ENCODE results near the gene MLPH. TPM values are rescaled to one million over a fixed set of nuclear protein-coding genes. Genes with fewer than 3 reads are reported as not detected.

Gene MLPH
- total RNA-seq, 1 experiment from 2014 or later, result 159 TPM

DNA sequence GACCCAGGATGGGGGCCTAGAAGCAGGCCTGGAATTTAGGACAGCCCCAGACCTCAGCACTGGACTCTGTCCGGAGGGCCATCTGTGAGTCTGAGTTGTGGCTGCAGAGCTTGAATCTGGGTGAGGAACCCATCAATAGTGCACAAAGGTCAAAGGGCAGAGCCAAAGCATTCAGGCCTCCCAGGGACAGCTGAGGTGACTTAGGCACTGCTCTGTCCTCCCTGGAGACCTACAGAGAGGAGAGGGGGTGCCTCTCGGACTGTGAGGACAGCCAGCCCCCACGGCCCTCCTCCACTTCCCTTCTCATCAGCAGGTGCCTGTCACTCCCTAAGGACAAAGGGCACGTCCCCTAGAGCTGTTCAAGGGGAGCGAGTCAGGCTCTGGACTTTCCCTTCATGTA is 54.2 kb downstream of the MLPH start:
- no peak for DNase-seq (ENCODE audit: low read depth)

DNA sequence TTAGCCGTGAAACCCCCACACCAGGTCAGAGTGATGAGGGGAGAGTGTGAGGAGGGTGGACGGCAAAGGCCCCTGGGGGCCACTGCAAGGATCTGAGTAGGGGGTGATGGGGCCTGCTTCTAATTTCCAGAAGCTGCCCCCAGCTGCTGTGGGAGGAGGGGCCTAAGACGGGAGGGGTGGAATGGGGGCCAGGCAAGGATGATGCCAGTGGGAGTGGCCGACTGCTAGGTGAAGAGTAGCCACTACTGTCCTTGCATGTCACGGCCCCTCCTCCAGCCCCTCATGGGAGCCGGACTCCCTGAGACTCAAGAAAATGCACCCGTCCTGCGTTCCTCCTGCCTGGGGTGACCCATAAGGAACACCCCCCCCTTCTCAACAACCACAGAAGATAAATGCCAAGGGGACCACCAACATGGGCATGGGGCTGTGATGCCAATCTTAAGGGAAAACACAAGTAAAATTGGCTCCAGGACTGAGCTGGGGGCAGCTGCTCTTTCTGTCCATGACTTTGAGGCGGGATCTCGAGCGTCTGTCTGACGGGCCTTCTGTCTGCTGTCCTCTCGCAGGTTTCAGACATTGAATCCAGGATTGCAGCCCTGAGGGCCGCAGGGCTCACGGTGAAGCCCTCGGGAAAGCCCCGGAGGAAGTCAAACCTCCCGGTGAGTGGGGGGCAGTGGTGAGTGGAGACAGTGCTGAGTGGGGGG is 55.1 kb downstream of the MLPH start:
- no peak for DNase-seq (ENCODE audit: low read depth)

GRCh38 chr2:237546040-237546875 is 59.2 kb downstream of the MLPH start:
- DNase-seq (ENCODE audit: low read depth), result no peak

GRCh38 chr2:237546876-237547395 is 59.9 kb downstream of the MLPH start:
- no peak for DNase-seq (ENCODE audit: low read depth)

DNA sequence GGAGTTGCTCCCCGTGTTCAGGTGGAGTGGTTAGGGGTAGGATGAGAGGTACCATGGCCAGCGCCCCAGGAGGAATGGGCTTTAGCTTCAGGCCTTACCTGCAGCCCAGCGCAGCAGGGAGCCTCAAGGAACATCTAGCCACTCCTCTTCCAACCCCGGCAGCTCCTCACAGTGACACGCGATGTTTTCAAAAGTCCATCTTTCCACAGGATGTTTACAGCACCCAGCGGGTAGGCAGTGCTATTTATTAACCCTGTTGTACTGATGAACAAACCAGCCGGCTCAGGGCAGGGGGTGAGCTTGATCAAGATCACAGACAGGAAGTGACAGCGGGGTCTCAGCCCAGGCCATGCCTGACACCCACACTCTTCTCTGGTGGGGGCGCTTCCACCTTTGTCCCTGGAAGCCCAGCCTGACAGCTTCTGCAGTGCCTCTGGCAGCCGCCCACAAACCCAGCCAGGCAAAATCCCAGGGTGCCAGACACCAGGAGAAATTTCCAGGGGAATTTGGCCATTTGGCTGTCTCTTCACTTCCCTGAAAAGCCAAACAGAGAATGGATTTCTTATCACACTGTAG is 60.9 kb downstream of the MLPH start:
- no peak for DNase-seq (ENCODE audit: low read depth)

GRCh38 chr2:237549216-237549615 is 62.2 kb downstream of the MLPH start:
- no peak for DNase-seq (ENCODE audit: low read depth)

GRCh38 chr2:237549643-237550415 is 62.8 kb downstream of the MLPH start:
- no peak for DNase-seq (ENCODE audit: low read depth)

DNA sequence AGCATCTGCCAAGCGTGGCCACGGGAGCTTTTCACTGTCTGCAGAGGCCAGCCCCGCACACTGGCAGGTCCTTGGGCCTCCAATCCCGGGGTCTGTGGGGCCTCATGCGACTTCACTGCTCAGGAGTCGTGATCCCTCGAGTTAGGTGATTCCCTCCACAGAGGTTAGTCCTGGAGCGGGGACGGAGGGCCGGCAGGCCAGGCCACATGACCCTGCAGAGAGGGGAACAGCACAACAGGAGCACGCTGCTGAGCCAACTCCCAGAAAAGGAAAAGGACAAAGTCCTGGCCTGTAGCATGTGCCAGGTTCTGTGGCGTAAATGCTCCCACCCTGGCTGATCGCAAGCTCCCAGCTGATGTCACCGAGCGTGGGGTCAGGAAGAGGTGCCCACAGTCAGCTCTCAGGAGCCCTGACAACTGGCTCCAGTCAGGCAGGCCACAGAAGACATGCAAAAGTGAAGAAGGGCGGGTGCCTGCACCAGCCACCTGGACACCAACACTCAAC is 64.1 kb downstream of the MLPH start:
- DNase-seq (ENCODE audit: low read depth), result no peak

DNA sequence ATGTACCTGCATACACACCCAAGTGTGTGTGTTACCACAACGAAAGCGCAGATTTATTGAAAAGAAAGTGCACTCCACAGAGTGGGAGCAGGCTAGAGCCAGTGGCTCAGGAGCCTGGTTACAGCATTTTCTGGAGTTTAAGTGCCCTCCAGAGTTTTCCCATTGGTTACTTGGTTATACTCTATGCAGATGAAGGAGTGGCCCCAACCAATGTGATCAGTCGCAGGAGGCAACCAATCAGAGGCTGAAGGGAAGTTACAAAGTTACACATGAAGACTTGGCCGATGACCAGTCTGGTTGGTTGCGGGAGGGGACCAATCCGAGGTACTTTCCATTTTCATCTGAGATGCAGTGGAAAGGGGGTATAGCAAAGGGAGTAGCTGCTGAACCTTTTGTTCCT is 65.9 kb downstream of the MLPH start:
- DNase-seq (ENCODE audit: low read depth), result no peak

GRCh38 chr2:237553948-237554347 is 66.9 kb downstream of the MLPH start:
- no peak for DNase-seq (ENCODE audit: low read depth)

DNA sequence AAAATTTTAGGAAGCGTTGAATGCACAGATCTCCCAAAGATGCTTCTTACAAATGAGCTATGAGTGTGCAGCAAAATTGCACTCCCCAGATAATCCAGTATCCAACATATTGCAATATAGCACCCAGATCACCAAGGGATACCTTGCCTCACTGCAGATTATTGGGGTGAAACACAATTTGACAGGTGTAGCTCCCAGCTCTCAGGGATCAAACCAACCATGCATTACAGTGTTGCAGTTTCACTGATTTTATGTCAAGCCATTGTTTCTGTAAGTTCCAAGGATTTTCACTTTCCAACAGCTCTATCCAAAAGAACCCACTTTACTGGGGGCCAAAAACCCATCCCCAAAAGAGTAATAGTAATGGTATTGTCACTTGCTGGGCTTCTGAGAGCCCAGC is 68.5 kb downstream of the MLPH start:
- DNase-seq (ENCODE audit: low read depth), result no peak

DNA sequence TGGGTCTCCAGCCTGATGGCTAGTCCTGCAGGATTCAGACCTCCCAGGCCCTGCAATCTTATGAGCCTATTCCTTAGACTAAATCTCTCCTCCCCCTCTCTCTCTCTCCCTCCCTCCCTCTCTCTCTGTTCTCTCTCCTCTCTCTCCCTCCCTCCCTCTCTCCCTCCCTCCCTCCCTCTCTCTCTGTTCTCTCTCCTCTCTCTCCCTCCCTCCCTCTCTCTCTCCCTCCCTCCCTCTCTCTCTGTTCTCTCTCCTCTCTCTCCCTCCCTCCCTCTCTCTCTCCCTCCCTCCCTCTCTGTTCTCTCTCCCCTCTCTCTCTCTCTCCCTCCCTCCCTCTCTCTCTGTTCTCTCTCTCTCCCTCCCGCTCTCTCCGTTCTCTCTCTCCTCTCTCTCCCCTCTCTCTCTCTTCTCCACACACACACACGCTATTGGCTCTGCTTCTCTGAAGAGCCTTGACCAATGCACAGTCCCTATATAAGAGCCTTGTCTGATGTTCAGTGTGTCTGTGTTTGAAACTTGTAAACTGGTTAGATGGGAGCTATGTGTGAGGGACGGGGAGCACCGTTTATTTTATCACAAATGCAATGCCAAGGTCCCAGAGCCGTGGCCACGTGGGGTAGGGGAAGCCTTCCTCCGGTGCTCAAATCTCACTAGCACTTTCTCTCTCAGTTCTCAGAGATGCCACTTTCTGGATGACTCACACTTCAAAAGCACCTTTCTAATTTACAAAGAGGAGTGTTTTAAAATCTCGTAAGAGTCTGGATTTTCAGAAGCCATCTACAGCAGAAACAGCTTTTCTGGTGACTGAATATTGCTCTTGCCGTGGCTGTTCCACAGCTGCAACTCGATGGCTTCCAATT is 70.0 kb downstream of the MLPH start:
- DNase-seq (ENCODE audit: low read depth), result peak; percentile 51

- DNase-seq (ENCODE audit: low read depth), result peak; percentile 79
These were observed 70.6 kb downstream of the MLPH start for GRCh38 chr2:237557633-237558015.

GRCh38 chr2:237558961-237559641 is 72.0 kb downstream of the MLPH start:
- DNase-seq (ENCODE audit: low read depth), result peak; percentile 87

DNA sequence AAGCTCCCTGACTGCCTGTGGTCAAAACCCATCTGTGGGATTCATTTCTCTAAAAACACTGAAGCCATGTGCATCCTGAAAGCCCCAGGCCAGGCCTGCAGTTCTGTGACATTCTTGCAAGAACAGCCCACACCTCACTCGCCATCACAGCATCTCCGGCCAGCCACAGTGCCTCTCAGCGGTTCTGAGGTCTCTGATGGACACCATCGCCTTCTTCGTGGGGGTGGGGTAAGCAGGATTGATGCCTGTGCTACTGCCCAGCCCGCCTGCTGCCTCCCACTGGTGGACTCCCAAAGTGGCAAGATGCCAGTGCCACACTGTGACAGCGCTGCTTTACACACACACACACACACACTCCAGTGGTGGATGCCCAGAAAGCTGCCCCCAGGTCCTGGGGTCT is 74.2 kb downstream of the MLPH start:
- no peak for DNase-seq (ENCODE audit: low read depth)

GRCh38 chr2:237563816-237564215 is 76.8 kb downstream of the MLPH start:
- peak; percentile 59 for DNase-seq (ENCODE audit: low read depth)

DNA sequence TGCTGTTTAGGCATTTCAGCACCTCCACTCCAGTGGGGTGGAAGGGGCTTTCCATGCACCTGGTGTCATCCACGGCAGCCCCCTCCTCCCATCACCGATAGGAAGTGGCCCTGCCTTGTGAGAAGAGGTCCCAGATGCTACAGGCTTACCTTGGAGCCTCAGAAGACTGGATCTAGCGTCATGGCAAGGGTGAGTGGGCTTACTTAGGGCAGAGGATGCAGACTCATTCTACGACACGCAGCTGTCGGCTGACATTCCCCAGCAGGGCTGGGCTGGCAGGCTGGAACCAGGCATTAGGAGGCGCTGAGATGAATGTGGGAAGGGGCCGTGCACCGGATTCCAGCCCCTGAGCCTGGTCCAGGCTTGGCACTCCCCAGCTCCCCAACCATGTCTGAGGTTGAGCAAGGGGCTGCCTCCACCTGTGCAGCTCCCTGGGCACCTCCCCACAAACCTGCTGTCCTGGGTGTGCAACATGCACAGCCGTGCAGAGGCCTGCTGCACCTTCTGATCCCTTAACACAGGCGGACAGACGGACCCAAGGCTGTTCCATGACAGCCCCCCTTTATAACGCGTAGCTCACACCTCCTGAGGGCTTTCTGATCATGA is 77.6 kb downstream of the MLPH start:
- no peak for DNase-seq (ENCODE audit: low read depth)

GRCh38 chr2:237565974-237566373 is 78.9 kb downstream of the MLPH start:
- no peak for DNase-seq (ENCODE audit: low read depth)

GRCh38 chr2:237566401-237567235 is 79.6 kb downstream of the MLPH start, which contains the start of gene PRLH:
TSS of gene PRLH (plus strand) at chr2:237566574. CDS start at chr2:237566574, 0 bp downstream.
- DNase-seq (ENCODE audit: low read depth), result no peak

Data from RPMI7951 (cell line).